GM18873 (cell line): ENCODE data around the gene PNPLA2.

Experiments used
- ATAC-seq: cut with Tn5 transposase; IDR thresholded peaks from one replicate; pipeline ENCODE4 v1.9.1; 2021; ENCODE audit warnings: mild to moderate bottlenecking, moderate library complexity, moderate number of reproducible peaks; ENCODE audit not compliant: unreplicated experiment, low FRiP score

PNPLA2 gene

GRCh38 chr11:842370-843002 lies 23.8 kb downstream of the PNPLA2 start, which contains the start of the genes POLR2L and TSPAN4:
POLR2L (minus strand) TSS chr11:842529; CDS start chr11:842508, 21 bp downstream.
TSPAN4 (plus strand) TSS chr11:842852; CDS start chr11:850305, 7,453 bp downstream.
- peak; percentile 49 for ATAC-seq

GRCh38 chr11:843086-843734 lies 24.5 kb downstream of the PNPLA2 start:
- no peak for ATAC-seq

- no peak for ATAC-seq
Observed at GRCh38 chr11:843818-844692, 25.3 kb downstream of the PNPLA2 start.

GRCh38 chr11:844693-845644 lies 26.3 kb downstream of the PNPLA2 start:
- no peak for ATAC-seq

DNA sequence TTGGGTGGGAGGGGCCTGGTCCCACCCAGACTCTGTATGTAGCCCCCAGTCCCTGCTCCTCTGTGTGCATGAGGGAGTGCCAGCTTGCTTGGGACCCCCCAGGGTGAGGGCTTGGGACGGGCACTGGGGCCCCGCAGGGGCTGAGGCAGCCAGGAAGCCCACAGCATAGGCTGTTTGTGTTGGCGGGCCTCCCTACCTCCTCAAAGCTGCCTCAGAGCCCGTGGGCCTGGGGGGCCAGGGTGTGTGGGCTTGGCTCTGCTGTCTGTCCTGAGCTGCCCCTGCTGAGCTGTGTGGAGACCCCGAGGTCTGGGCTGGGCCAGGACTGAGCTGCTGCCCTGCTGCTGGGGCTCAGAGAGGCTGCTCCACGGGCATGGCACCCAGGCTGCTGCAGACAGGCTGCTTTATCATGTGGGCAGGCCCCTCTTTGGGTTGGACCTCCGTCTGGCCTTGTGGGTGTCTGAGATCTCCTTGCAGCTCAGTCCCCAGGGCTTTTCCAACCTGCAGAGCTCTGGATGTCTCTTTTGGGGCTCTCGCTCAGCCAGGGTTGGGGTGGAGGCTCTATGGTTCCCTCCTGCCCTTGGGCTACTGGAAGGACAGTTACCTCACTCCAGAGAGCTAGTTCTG lies 27.3 kb downstream of the PNPLA2 start:
- no peak for ATAC-seq

GRCh38 chr11:846496-847098 lies 27.9 kb downstream of the PNPLA2 start:
- ATAC-seq: no peak

GRCh38 chr11:847876-848275 lies 29.2 kb downstream of the PNPLA2 start:
- no peak for ATAC-seq

DNA sequence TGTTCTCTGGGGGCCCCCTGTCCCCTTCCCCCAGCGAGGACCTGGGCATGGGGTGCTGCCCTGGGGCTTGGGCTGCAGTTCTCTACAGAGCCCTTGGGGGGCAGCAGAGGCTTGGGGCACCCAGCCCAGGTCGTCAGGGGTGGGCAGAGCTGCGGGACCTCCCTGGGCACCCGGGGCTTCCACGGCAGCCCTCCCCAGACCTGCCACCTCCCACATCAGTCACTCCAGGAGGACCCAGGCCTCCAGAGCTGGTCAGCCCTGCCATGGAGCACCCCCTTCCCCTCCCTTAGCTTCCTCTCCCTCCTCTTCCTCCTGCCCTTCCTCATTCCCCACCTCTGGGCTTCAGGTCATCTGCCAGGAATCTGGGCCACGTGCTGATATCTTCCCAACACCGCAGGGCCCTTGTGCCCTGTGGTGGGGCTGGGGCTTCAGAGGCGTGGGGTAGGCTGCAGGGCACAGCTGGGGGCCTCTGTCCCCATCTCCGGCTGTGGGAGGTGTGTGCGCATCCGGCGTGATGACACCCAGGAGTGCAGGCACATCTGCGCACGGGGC lies 29.7 kb downstream of the PNPLA2 start:
- ATAC-seq: no peak

- no peak for ATAC-seq
Observed at GRCh38 chr11:849104-849824, 30.6 kb downstream of the PNPLA2 start.

- no peak for ATAC-seq
Observed at GRCh38 chr11:849951-850774, 31.4 kb downstream of the PNPLA2 start.

DNA sequence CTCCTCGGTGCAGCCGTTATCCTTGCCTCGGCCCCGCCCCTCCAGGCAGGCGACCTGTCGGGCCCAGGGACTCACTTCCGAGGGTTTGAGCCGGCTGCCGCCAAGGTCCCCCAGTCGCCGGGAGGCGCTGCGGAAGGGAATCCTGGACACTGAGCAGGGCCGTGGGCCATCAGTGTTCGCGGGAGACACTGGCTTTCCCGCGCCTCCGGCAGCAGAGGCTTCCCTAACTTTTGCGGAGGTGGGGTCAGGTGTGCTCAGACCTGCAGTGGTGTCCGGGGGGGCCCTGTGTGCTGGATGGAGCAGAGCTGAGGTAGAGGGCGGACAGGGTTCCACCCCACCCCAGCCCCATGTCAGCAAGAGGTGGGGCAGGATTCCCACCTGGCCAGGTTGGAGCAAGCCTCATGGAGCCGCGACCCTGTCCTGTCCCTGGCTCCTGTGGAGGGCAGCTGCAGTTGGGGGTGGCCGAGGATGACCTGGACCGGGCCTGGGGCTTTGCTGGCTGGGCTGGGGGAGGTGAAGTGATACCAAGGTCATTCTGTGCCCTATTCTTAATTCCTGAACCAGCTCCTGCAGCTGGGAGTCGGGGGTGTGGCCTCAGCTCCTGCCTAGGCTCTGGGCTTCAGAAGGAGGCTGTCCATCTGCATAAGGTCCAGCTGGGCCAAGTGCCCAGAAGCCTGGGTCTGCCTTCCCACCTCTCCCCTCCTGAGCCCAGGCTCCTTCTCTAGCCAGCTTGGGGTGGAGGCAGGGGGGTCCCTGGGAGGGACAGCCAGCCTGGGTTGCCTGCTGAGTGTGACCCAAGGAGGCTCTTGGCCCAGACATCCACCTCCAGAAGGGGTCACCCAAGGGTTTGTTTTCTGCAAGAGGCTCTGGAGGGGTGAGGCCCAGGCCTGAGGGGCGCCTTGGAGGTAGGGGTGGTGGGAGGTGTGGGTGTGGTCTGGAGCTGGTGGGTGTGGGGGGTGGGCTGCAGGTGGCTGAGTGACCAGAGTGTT lies 32.4 kb downstream of the PNPLA2 start:
- ATAC-seq: no peak

DNA sequence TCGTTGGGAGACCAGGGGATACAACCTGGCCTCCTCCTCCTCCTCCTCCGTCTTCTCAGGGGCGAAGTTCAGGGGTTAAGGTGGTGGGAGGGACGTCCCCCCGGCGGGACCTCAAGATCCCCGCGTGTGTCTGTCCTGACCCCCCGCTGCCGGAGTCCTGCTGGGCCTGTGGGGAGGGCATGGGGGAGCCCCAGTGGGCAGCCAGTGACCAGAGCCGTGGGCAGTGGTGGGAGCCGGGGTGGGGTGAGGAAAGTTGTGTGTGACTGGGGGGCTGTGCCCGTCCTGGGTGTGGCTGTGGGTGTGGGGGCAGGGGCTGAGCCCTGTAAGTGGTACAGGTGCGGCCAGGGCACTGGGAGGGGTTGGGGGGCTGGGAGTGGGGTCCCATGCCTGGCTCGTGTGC lies 34.0 kb downstream of the PNPLA2 start:
- no peak for ATAC-seq

GRCh38 chr11:853682-854448 lies 35.2 kb downstream of the PNPLA2 start:
- no peak for ATAC-seq

GRCh38 chr11:854601-855329 lies 36.1 kb downstream of the PNPLA2 start:
- no peak for ATAC-seq

DNA sequence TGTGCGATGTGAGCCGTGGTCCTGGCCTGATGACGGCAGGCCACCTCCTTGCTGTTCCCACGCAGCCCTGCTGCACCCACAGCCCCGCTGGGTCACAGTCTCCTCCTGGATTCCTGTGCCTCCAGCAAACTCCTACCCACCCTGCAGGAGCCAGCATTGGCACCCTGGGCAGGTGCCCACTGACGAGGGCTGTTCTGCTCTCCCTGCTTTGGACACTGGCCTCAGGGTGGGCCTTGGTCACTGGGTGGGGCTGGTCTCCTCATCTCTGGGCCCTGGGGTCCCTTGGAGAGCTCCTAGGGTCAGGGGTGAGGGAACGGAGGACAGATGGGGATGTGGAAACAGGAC lies 36.6 kb downstream of the PNPLA2 start:
- ATAC-seq: no peak
